HG03039 (cell line): ENCODE measurements around the gene OGFOD3.

ENCODE experiments used
- ATAC-seq: cut with Tn5 transposase; IDR thresholded peaks from one replicate; pipeline ENCODE4 v1.9.1; 2021; ENCODE audit warnings: mild to moderate bottlenecking, moderate library complexity; ENCODE audit not compliant: unreplicated experiment

Gene OGFOD3

GRCh38 chr17:82410014-82410716, 8.2 kb downstream of the OGFOD3 start:
- no peak for ATAC-seq

DNA sequence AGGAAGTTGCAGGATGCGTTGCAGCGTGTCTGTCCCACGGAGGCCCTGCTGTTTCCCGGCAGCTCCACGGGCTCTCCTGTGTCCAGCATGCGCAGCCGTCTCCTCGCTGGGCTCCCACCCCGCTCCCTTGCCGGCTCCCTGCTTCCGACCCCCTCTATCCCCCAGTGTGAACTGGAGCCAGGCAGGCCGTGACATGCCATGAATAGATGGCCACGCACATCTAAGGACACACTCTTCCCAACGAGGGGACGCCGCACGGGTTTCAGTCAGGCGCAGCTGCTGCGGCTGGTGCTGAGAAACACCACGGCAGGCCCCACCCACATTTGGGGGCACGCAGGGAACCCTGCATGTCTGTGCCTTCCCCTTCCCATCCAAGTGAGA, 9.5 kb downstream of the OGFOD3 start:
- no peak for ATAC-seq

DNA sequence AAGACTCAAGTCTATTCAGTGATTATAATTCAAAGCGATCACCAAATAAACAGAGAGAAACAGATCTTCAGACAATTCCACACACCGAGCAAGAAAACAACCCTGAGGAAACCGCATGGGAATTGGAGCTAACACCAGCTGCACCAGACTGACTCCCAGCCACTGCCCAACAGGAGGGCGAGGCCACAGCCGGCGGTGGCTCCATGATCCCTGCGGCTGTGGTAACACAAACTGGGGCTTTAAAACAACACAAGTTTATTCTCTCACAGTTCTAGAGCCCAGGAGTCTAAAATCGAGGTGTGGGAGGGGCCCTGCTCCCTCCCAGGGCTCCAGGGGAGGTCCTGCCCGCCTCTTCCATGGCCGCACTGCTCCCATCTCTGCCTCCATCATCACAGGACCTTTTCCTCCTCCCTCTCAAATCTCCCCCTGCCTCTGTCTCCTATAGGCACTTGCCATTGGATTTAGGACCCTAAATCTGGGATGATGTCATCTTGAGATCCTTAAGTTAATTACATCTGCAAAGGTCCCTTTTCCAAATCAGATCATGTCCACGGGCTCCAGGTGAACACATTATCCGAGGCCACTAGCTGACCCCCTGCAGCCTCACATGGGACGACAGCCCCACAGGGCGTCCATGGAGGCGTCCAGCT, 10.0 kb downstream of the OGFOD3 start:
- no peak for ATAC-seq

DNA sequence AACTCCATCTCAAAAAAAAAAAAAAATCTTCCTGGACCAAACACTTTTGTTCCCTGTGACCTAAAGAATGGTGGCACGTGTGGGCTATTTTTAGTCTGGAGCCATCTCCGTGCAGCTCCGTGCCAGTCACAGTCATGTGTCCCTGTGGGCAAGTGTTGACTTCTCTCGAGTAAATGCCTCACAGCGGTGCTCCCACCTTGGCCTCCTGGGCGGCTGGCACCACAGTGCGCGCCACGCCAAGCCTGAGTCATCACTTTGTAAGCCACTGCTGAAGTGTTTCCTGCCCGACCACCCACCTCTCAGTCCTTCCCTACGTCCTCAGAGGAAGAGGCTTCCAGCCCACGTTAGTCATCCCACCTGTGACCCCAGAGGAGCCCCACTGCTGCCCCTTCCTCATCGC, 11.1 kb downstream of the OGFOD3 start:
- no peak for ATAC-seq

- no peak for ATAC-seq
These were observed 12.2 kb downstream of the OGFOD3 start for GRCh38 chr17:82406131-82406671.

DNA sequence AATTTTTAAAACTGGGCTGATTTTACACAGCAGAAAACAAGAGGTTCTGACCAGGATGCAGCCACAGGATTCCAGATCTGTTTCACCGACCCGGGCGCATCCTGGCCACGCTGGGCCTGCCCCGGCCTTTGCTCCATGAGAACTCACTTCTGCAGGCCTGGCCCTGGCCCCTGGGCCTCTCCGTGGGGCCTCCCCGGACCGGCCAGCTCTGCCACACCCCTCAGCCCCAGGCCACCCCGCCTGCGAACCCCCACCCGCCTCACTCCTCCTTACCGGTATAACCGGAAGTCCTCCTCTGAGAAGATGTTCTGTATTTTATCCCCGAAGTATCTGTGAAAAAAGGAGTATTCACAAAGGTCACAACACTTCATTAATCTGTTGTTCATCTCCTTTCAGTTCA, 13.3 kb downstream of the OGFOD3 start:
- ATAC-seq = no peak

- ATAC-seq = no peak
These were observed 14.4 kb downstream of the OGFOD3 start for GRCh38 chr17:82403662-82404660.

GRCh38 chr17:82402865-82403264, 15.5 kb downstream of the OGFOD3 start:
- no peak for ATAC-seq

GRCh38 chr17:82400830-82401229, 17.6 kb downstream of the OGFOD3 start:
- no peak for ATAC-seq

DNA sequence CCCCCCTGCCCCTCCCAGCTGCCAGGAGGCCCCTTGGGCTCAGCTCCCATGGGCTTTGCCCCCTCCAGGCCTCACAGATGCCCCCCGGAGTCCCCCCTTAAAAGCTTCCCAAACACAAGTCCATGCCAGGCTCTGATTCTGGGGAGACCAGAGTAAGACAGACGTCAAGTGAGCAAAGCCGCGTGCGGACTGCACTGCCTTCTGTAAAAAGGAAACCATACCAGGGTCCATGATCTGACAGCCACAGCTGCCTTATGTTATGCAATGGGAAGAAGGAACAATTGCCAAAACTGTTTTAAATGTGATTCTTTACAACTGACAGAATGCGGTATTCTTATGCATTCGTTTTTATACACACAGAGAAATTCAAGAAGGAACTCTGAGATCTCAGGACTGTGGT, 18.2 kb downstream of the OGFOD3 start:
- no peak for ATAC-seq

GRCh38 chr17:82399601-82400101, 18.7 kb downstream of the OGFOD3 start:
- no peak for ATAC-seq

GRCh38 chr17:82399041-82399441, 19.3 kb downstream of the OGFOD3 start:
- no peak for ATAC-seq

GRCh38 chr17:82397449-82398335, 20.7 kb downstream of the OGFOD3 start:
- no peak for ATAC-seq

- no peak for ATAC-seq
These were observed 21.6 kb downstream of the OGFOD3 start for GRCh38 chr17:82396601-82397435.

DNA sequence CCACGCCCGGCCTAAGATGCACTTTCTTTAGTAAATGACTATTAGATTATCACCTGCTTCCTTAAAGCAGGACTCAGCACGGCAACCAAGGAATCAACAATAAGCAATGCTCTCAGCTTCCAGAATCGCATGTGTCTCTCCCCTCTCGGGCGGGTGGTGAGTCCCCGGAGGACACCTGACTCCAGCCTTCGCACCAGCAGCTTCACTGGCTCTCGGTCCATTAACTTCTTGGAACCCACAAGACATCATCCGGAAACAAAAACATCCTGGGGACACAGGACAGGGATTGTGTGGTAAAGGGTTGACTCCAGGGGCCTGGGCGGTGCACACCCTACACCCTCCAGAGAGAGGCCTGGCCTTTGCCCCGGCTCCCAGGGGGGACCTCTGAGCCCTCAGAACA, 24.1 kb downstream of the OGFOD3 start:
- ATAC-seq = no peak

- ATAC-seq = no peak
These were observed 25.4 kb downstream of the OGFOD3 start for GRCh38 chr17:82392941-82393340.

DNA sequence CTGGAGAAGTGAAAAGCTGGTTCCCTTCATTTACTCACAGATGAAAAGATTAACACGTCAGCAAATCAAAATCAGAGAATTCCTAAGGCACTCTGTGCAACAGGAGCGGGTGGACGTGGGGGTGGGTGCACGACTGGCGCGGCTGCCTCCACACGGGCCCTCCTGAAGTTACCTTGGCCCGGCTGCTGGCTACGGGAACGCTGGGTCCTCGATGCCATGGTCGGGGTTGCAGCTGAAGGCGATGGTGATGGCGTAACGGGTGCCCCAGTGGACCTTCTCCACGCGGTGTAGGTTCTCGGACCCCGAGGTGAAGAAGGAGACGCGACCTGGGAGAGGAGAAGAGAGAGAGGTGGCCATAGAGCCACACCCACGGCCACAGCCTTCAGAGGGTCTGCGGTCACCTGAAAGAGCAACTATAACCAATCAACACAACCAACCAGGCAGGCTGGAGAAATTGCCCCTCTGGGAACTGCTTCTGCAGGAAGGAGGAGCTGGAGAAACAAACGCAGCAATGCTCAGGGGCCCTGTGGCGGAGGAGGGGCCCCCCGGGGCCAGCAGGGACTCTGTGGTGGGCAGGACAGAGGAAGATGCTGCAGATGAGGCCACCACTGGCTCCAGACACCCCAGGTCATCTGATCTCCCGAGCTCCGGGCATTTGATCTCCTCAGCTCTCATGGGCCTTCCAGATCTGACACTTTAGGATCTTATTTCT, 26.0 kb downstream of the OGFOD3 start:
- no peak for ATAC-seq

DNA sequence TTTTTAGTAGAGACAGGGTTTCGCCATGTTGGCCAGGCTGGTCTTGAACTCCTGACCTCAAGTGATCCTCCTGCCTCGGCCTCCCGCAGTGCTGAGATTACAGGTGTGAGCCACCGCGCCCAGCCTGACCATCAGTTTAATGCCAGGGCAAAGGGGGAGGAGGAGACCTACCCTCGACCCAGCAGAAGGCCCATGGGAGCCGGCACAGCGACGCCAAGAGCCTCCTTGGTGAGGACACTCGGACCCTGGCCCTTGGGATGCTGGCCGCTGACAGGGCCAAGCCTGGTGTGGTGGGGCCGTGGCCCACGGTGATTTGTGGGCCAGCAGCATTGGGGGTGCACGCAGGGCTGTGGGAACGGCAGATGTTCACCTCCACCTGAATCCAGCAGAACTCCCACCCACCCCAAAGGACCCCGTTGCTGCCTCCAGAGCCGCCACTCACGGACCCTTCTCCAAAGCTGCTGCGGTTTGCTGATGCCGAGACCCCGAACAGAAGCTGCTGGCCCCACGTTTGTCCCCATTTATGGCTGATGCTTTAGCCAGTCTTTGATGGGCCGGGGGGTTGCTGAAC, 26.8 kb downstream of the OGFOD3 start:
- ATAC-seq = no peak
